ENCODE measurements around the gene CAPN5. TPM values are rescaled to one million over a fixed set of nuclear protein-coding genes. Genes with fewer than 3 reads are reported as not detected.

CAPN5 gene
- total and polyA plus RNA-seq, 7 donors, result 0.59 to 1.8 (median 0.88) TPM

- intact Hi-C loops (cut with DNase I), result no loop called here
- H3K36me3 ChIP-seq (ENCODE audit: insufficient read depth in 1 of 2, low read depth in 1 of 2), result no peaks in the 10 kb centered on the region
- WGBS, 3 donors, result 48 to 81% (median 53%) methylated on average over 7 of the region's 7 CpGs
- no peak for TF ChIP-seq CTCF (IDR thresholded peaks at IDR 0.05)
- H3K27me3 ChIP-seq (ENCODE audit: insufficient read depth in 3 of 3, low read length in 2 of 3), result no peaks in the 10 kb centered on the region
- DNase-seq, result no peak
- H3K9me3 ChIP-seq, result no peaks in the 10 kb centered on the region
- H3K27ac ChIP-seq, result no peak overlapping the region
- no peak for ATAC-seq
- no peak overlapping the region for H3K4me3 ChIP-seq
- no peaks in the 10 kb centered on the region for H3K4me1 ChIP-seq
Measured at GRCh38 chr11:77106321-77106720, 39.5 kb downstream of the CAPN5 start.

- Histone ChIP-seq H3K27ac (no peak overlapping the region), H3K36me3 (ENCODE audit: insufficient read depth in 1 of 2, low read depth in 1 of 2) (no peaks in the 10 kb centered on the region), H3K9me3 (no peaks in the 10 kb centered on the region), H3K4me3 (no peak overlapping the region), H3K27me3 (ENCODE audit: insufficient read depth in 3 of 3, low read length in 2 of 3) (no peaks in the 10 kb centered on the region), H3K4me1 (no peaks in the 10 kb centered on the region)
- no peak for TF ChIP-seq CTCF (IDR thresholded peaks at IDR 0.05)
- 91 to 97% (median 97%) methylated on average over 12 to 13 of the region's 13 CpGs for WGBS, 3 donors
- no peak for ATAC-seq
- no peak for DNase-seq
- intact Hi-C loops (cut with DNase I), result no loop called here
Measured at GRCh38 chr11:77106759-77107158, 40.0 kb downstream of the CAPN5 start.

GRCh38 chr11:77107950-77108349 is 41.2 kb downstream of the CAPN5 start:
- no peak overlapping the region for H3K27ac ChIP-seq
- no peaks in the 10 kb centered on the region for H3K4me1 ChIP-seq
- H3K36me3 ChIP-seq (ENCODE audit: insufficient read depth in 1 of 2, low read depth in 1 of 2), result no peaks in the 10 kb centered on the region
- ATAC-seq, result peak; percentile 37 to 78 (median 60)
- H3K9me3 ChIP-seq, result no peaks in the 10 kb centered on the region
- no peaks in the 10 kb centered on the region for H3K27me3 ChIP-seq (ENCODE audit: insufficient read depth in 3 of 3, low read length in 2 of 3)
- peak; percentile 59 to 72 for DNase-seq
- WGBS, 3 donors, result 29 to 42% (median 41%) methylated on average over 3 of the region's 3 CpGs
- no peak for TF ChIP-seq CTCF (IDR thresholded peaks at IDR 0.05)
- intact Hi-C loops (cut with DNase I), result no loop called here
- no peak overlapping the region for H3K4me3 ChIP-seq

GRCh38 chr11:77108436-77108835 is 41.7 kb downstream of the CAPN5 start:
- Histone ChIP-seq H3K27me3 (ENCODE audit: insufficient read depth in 3 of 3, low read length in 2 of 3) (no peaks in the 10 kb centered on the region), H3K9me3 (no peaks in the 10 kb centered on the region), H3K4me3 (no peak overlapping the region), H3K36me3 (ENCODE audit: insufficient read depth in 1 of 2, low read depth in 1 of 2) (no peaks in the 10 kb centered on the region), H3K27ac (no peak overlapping the region), H3K4me1 (no peaks in the 10 kb centered on the region)
- intact Hi-C loops (cut with DNase I), result no loop called here
- DNase-seq, result no peak
- 47 to 83% (median 66%) methylated on average over 9 of the region's 9 CpGs for WGBS, 3 donors
- no peak for TF ChIP-seq CTCF (IDR thresholded peaks at IDR 0.05)
- peak in 1 of 4 donors; percentile 7 for ATAC-seq
